HG03354 (cell line): ENCODE results near the gene PLCB1.
"Not testable (repeated sequence)": the region's sequence is repeated elsewhere in the genome, so short reads cannot be mapped to it uniquely, and the experiment has no call there.

ENCODE experiments used
- ATAC-seq: cut with Tn5 transposase; IDR thresholded peaks from one replicate; pipeline ENCODE4 v1.9.1; 2021; ENCODE audit warnings: mild to moderate bottlenecking; ENCODE audit not compliant: unreplicated experiment, poor library complexity, severe bottlenecking

Gene PLCB1

GRCh38 chr20:8131598-8132483, at the start of gene PLCB1:
Gene PLCB1 (plus strand): TSS chr20:8132266. CDS start chr20:8132652, 386 bp downstream.
- peak; percentile 86 for ATAC-seq

- no peak for ATAC-seq
These were observed 49.1 kb upstream of the PLCB1 start for GRCh38 chr20:8082989-8083388.

GRCh38 chr20:8089668-8090067, 42.4 kb upstream of the PLCB1 start:
- no peak for ATAC-seq

- ATAC-seq = no peak
These were observed 37.6 kb upstream of the PLCB1 start for GRCh38 chr20:8094415-8094818.

- ATAC-seq = no peak
These were observed 37.2 kb upstream of the PLCB1 start for GRCh38 chr20:8094850-8095249.

GRCh38 chr20:8095648-8096572, 36.2 kb upstream of the PLCB1 start:
- no peak for ATAC-seq

GRCh38 chr20:8097307-8097706, 34.8 kb upstream of the PLCB1 start:
- no peak for ATAC-seq

- no peak for ATAC-seq
These were observed 27.8 kb upstream of the PLCB1 start for GRCh38 chr20:8104252-8104651.

- ATAC-seq = not testable (repeated sequence)
These were observed 17.5 kb upstream of the PLCB1 start for GRCh38 chr20:8114612-8115011.

- no peak for ATAC-seq
These were observed 16.6 kb upstream of the PLCB1 start for GRCh38 chr20:8115436-8115835.

GRCh38 chr20:8116067-8116811, 15.8 kb upstream of the PLCB1 start:
- no peak for ATAC-seq

- ATAC-seq = no peak
These were observed 14.4 kb upstream of the PLCB1 start for GRCh38 chr20:8117636-8118035.

- ATAC-seq = no peak
These were observed 14.0 kb upstream of the PLCB1 start for GRCh38 chr20:8118039-8118438.

GRCh38 chr20:8118760-8119159, 13.3 kb upstream of the PLCB1 start:
- no peak for ATAC-seq

GRCh38 chr20:8121666-8122065, 10.4 kb upstream of the PLCB1 start:
- no peak for ATAC-seq

- ATAC-seq = no peak
These were observed 7.4 kb upstream of the PLCB1 start for GRCh38 chr20:8124639-8125038.

- ATAC-seq = no peak
These were observed 5.9 kb upstream of the PLCB1 start for GRCh38 chr20:8126181-8126580.

GRCh38 chr20:8126841-8127378, 5.2 kb upstream of the PLCB1 start:
- ATAC-seq = no peak

- ATAC-seq = peak; percentile 59
These were observed 4.4 kb upstream of the PLCB1 start for GRCh38 chr20:8127553-8128255.
